ENCODE results near the gene SBF2. TPM values are rescaled to one million over a fixed set of nuclear protein-coding genes. Genes with fewer than 3 reads are reported as not detected.

The SBF2 gene
- total RNA-seq, 2 experiments from 2014 or later, result 14.2 to 15.2 TPM

- Histone ChIP-seq H3K36me3 (ENCODE audit: insufficient read depth, low read length) (no peaks in the 10 kb centered on the region), H3K4me1 (ENCODE audit: insufficient read depth, low read length) (no peaks in the 10 kb centered on the region), H3K27ac (ENCODE audit: low read depth in 1 of 2, low read length in 2 of 2) (no peak overlapping the region), H3K27me3 (ENCODE audit: control insufficient read depth in 1 of 2, insufficient read depth in 2 of 2, low read length in 2 of 2) (no peaks in the 10 kb centered on the region), H3K9me3 (ENCODE audit: control insufficient read depth in 1 of 2, insufficient read depth in 1 of 2, low read length in 2 of 2) (no peaks in the 10 kb centered on the region), H3K4me3 (ENCODE audit: low read length) (no peak overlapping the region)
- no peak overlapping the region for H3K27ac Mint-ChIP-seq
- no peaks in the 10 kb centered on the region for H3K4me1 Mint-ChIP-seq (ENCODE audit: low read depth)
- DNase-seq (no peak), ATAC-seq (ENCODE audit: poor library complexity) (no peak)
- TF ChIP-seq CTCF (IDR thresholded peaks at IDR 0.05), result no peak
- ChIA-PET CTCF (no interaction called here), POLR2A (no interaction called here)
- H3K27me3 Mint-ChIP-seq, result no peaks in the 10 kb centered on the region
- H3K4me3 Mint-ChIP-seq, result no peak overlapping the region
- intact Hi-C loops (cut with DNase I, micrococcal nuclease), result no loop called here
- H3K9me3 Mint-ChIP-seq, result no peaks in the 10 kb centered on the region
- peaks cover 14% of the 10 kb centered on the region for H3K36me3 Mint-ChIP-seq (ENCODE audit: low read depth)
These were observed 476.8 kb downstream of the SBF2 start for GRCh38 chr11:9817191-9817590.

GRCh38 chr11:9815486-9816136 is 478.4 kb downstream of the SBF2 start:
- H3K27me3 Mint-ChIP-seq, result no peaks in the 10 kb centered on the region
- no peaks in the 10 kb centered on the region for H3K27me3 ChIP-seq (ENCODE audit: control insufficient read depth in 1 of 2, insufficient read depth in 2 of 2, low read length in 2 of 2)
- POLR2A ChIA-PET, result no interaction called here
- H3K36me3 Mint-ChIP-seq (ENCODE audit: low read depth), result peaks cover 29% of the 10 kb centered on the region
- H3K27ac ChIP-seq (ENCODE audit: low read depth in 1 of 2, low read length in 2 of 2), result no peak overlapping the region
- no peaks in the 10 kb centered on the region for H3K36me3 ChIP-seq (ENCODE audit: insufficient read depth, low read length)
- H3K27ac Mint-ChIP-seq, result no peak overlapping the region
- intact Hi-C loops (cut with DNase I, micrococcal nuclease), result no loop called here
- no peak overlapping the region for H3K4me3 ChIP-seq (ENCODE audit: low read length)
- no peaks in the 10 kb centered on the region for H3K4me1 Mint-ChIP-seq (ENCODE audit: low read depth)
- TF ChIP-seq CTCF (IDR thresholded peaks at IDR 0.05), result no peak
- H3K9me3 ChIP-seq (ENCODE audit: control insufficient read depth in 1 of 2, insufficient read depth in 1 of 2, low read length in 2 of 2), result no peaks in the 10 kb centered on the region
- H3K4me3 Mint-ChIP-seq, result no peak overlapping the region
- H3K4me1 ChIP-seq (ENCODE audit: insufficient read depth, low read length), result no peaks in the 10 kb centered on the region
- H3K9me3 Mint-ChIP-seq, result no peaks in the 10 kb centered on the region
- CTCF ChIA-PET, result no interaction called here
- no peak for ATAC-seq (ENCODE audit: poor library complexity)
- no peak for DNase-seq

GRCh38 chr11:9814108-9814507 is 479.9 kb downstream of the SBF2 start:
- CTCF ChIA-PET, result no interaction called here
- POLR2A ChIA-PET, result no interaction called here

More at GRCh38 chr11:9814108-9814507, 479.9 kb downstream of the SBF2 start:
- Histone ChIP-seq H3K36me3 (ENCODE audit: insufficient read depth, low read length) (no peaks in the 10 kb centered on the region), H3K9me3 (ENCODE audit: control insufficient read depth in 1 of 2, insufficient read depth in 1 of 2, low read length in 2 of 2) (no peaks in the 10 kb centered on the region), H3K27ac (ENCODE audit: low read depth in 1 of 2, low read length in 2 of 2) (no peak overlapping the region), H3K4me1 (ENCODE audit: insufficient read depth, low read length) (no peaks in the 10 kb centered on the region), H3K4me3 (ENCODE audit: low read length) (no peak overlapping the region), H3K27me3 (ENCODE audit: control insufficient read depth in 1 of 2, insufficient read depth in 2 of 2, low read length in 2 of 2) (no peaks in the 10 kb centered on the region)
- no peak for TF ChIP-seq CTCF (IDR thresholded peaks at IDR 0.05)
- Mint-ChIP-seq H3K4me1 (ENCODE audit: low read depth) (no peaks in the 10 kb centered on the region), H3K4me3 (no peak overlapping the region), H3K27ac (no peak overlapping the region), H3K27me3 (no peaks in the 10 kb centered on the region), H3K9me3 (no peaks in the 10 kb centered on the region), H3K36me3 (ENCODE audit: low read depth) (peaks cover 37% of the 10 kb centered on the region)
- ATAC-seq (ENCODE audit: poor library complexity), result no peak
- intact Hi-C loops (cut with DNase I, micrococcal nuclease), result no loop called here
- DNase-seq, result no peak
